ACC112 (cell line): ENCODE measurements around the gene ZNF232.
"Not testable (repeated sequence)": the region's sequence is repeated elsewhere in the genome, so short reads cannot be mapped to it uniquely, and the experiment has no call there.

Source experiments
- H2AFZ ChIP-seq: fragments of 200-600 bp; sonication (generic); one replicate; pipeline ENCODE4 v1.6.0; 2017; ENCODE audit warnings: antibody characterized with exemption, low read length; ENCODE audit not compliant: unreplicated experiment
- H3K27ac ChIP-seq: fragments of 200-600 bp; sonication (generic); 2 replicates; pipeline ENCODE4 v1.5.1; 2014; ENCODE audit warnings: low read depth, mild to moderate bottlenecking, antibody characterized with exemption, low read length, moderate library complexity
- H3K27me3 ChIP-seq: fragments of 200-600 bp; sonication (generic); 2 replicates; pipeline ENCODE4 v1.6.1; 2014; ENCODE audit warnings: mild to moderate bottlenecking, antibody characterized with exemption, low read length, moderate library complexity, mixed read lengths; ENCODE audit not compliant: insufficient read depth
- H3K36me3 ChIP-seq: fragments of 200-600 bp; sonication (generic); 2 replicates; pipeline ENCODE4 v1.6.1; 2016; ENCODE audit warnings: mild to moderate bottlenecking, antibody characterized with exemption, low read length, moderate library complexity, mixed read lengths; ENCODE audit not compliant: insufficient read depth
- H3K4me1 ChIP-seq: fragments of 200-600 bp; sonication (generic); one replicate; pipeline ENCODE4 v1.6.1; 2016; ENCODE audit warnings: low read length, mixed read lengths; ENCODE audit not compliant: insufficient read depth, unreplicated experiment, control insufficient read depth
- H3K4me3 ChIP-seq: fragments of 200-600 bp; sonication (generic); 2 replicates; pipeline ENCODE4 v1.5.1; 2014; ENCODE audit warnings: mild to moderate bottlenecking, low read depth, low read length
- H3K79me2 ChIP-seq: fragments of 200-600 bp; sonication (generic); one replicate; pipeline ENCODE4 v1.6.0; 2016; ENCODE audit warnings: low read length; ENCODE audit not compliant: control insufficient read depth, unreplicated experiment, insufficient read depth

ZNF232 gene

DNA sequence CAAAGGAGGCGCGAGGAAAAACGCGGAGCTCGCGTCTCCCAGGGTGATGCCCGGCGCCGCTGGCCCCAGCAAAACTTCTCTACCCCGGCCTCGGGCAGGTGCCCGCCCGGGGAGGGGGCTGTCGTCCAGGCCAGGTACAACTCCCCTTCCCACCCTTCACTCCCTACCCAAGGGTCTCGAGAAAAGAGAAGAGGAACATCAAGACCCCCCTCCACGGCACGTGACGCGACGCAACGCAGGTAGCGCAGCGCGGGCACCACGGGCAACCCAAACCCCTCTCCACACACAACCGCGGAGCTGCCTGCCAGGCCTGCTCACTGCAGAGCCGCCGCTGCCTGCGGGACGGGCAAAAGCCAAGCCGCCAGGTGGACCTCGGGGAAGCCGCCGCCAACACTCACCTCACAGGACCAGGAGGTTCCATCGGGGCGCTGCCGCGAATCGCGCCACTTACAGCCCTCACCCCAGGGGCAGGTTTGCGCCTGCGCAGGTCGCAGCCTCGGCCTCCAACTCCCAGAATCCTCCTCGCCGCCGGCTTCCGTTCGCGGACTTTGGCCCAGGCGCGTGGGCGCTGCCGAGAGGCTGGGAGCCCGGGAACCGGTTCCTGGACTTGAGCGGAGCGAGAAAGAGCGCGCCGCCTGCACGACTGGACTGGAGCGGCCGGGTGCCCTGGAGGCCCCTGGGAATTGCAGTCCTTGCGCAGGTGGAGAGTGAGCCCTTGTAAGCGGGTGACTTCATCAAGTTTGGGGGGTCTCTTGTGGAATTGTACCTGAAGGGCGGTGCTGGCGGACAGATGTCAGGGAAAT is at the start of gene ZNF232:
Gene ZNF232 (minus strand): TSS at position 477 of the 803 bp plus-strand sequence. CDS start 56 bp downstream, at position 421.
- peaks cover 5% of the 10 kb centered on the region for H3K4me1 ChIP-seq
- peak within 1 kb of the TSS; percentile 76 for H2AFZ ChIP-seq
- peaks cover 37% of the 10 kb centered on the region for H3K36me3 ChIP-seq
- peak within 1 kb of the TSS; percentile 92 for H3K4me3 ChIP-seq
- peaks cover 18% of the 10 kb centered on the region for H3K27me3 ChIP-seq
- H3K27ac ChIP-seq: peak within 1 kb of the TSS; percentile 35
- peaks cover 15% of the 10 kb centered on the region for H3K79me2 ChIP-seq

DNA sequence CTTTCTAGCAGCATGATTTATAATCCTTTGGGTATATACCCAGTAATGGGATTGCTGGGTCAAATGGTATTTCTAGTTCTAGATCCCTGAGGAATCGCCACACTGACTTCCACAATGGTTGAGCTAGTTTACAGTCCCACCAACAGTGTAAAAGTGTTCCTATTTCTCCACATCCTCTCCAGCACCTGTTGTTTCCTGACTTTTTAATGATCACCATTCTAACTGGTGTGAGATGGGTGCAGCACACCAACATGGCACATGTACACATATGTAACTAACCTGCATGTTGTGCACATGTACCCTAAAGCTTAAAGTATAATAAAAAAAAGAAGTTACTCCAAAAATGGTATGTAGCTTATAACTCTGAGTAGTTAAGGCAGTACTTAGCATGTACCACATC is 49.0 kb upstream of the ZNF232 start:
- H2AFZ ChIP-seq, H3K27ac ChIP-seq, H3K4me1 ChIP-seq, H3K79me2 ChIP-seq, H3K36me3 ChIP-seq, H3K4me3 ChIP-seq: not testable (repeated sequence)
- H3K27me3 ChIP-seq: peaks cover 33% of the 10 kb centered on the region

DNA sequence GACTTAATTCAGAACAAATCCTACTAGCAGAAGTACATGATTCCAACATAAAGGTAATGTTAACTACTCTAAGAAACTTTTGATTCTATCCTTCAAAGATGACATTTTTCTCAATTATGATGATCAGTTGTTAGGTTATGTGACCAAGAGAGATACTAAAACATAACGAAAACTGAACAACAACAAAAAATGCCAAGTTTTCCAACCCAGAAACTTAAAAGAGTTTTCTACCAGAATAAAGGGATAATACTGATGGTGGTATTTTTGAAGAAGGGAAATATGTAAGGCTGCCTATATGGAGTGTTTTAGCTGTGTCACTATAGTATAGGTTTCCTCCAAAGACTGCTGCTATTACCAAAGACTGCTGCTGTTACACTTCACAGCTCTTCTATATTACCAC is 34.4 kb upstream of the ZNF232 start:
- H3K4me1 ChIP-seq, H3K36me3 ChIP-seq, H3K4me3 ChIP-seq, H3K79me2 ChIP-seq, H2AFZ ChIP-seq, H3K27ac ChIP-seq: not testable (repeated sequence)
- peaks cover 30% of the 10 kb centered on the region for H3K27me3 ChIP-seq

DNA sequence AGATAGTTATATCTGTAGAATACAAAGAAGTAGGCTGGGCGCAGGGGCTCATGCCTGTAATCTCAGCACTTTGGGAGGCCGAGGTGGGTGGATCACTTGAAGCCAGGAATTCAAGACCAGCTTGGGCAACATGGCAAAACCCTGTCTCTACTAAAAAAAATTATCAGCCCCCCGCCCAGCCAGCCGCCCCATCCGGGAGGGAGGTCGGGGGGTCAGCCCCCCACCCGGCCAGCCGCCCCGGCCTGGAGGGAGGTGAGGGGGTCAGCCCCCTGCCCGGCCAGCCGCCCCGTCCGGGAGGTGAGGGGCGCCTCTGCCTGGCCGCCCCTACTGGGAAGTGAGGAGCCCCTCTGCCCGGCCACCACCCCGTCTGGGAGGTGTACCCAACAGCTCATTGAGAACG is 31.2 kb upstream of the ZNF232 start:
- H3K36me3 ChIP-seq: not testable (repeated sequence)

DNA sequence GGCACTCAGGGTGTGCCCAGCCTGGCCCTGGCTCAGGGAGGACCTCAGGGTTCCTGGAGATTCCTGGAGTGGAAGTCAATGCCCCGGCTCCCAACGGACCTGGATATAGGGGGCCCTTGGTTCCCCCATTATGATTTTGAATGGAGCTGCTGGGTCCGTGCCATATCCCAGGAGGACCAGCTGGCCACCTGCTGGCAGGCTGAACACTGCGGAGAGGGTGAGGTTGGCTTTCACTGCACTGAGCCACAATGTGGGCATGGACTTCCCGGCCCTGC is 27.7 kb upstream of the ZNF232 start:
- Histone ChIP-seq H3K4me1 (no peaks in the 10 kb centered on the region), H3K27me3 (peaks cover 3% of the 10 kb centered on the region), H2AFZ (no peak overlapping the region), H3K79me2 (no peaks in the 10 kb centered on the region), H3K36me3 (no peaks in the 10 kb centered on the region), H3K27ac (no peak overlapping the region), H3K4me3 (no peak overlapping the region)

More for the DNA sequence above, 31.2 kb upstream of the ZNF232 start:
- not testable (repeated sequence) for H3K79me2 ChIP-seq, H3K27ac ChIP-seq, H3K4me3 ChIP-seq, H2AFZ ChIP-seq, H3K4me1 ChIP-seq
- H3K27me3 ChIP-seq: peaks cover 26% of the 10 kb centered on the region

DNA sequence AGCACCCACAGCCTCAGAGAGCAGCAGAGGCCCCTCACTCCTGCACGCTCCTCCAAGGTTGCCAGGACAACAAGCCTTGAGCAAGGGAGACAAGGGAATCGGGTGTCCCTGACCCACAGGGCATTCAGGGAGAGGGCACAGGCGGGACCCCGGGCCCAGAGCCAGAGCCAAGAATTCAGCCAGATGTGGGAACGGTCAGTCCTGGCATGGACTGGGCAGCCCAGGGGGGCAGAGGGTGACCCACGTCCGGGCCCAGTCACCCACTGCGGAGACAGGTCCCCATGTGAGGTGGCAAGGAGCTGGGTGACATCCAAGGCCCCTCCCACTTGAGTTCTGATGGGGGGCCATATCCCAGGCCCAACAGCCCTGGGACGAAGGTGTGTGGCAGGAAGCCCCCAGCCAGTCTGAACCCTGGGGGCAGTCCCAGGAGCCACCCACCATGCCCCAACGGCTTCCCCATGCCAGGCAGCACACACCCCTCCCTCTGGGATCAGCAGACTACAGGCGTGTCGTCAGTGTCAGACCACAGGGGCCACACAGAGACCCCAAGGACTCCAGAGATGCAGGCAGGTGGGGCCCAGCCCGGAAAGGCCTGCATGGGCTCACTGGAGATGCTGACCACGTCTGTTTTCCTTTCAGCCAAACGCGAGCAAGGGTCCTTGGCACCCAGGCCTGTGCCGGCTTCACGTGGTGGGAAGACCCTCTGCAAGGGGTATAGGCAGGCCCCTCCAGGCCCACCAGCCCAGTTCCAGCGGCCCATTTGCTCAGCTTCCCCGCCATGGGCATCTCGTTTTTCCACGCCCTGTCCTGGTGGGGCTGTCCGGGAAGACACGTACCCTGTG is 27.2 kb upstream of the ZNF232 start:
- Histone ChIP-seq H3K4me1 (no peaks in the 10 kb centered on the region), H3K27me3 (no peaks in the 10 kb centered on the region), H3K27ac (no peak overlapping the region), H3K79me2 (no peaks in the 10 kb centered on the region), H2AFZ (no peak overlapping the region), H3K36me3 (no peaks in the 10 kb centered on the region), H3K4me3 (no peak overlapping the region)

DNA sequence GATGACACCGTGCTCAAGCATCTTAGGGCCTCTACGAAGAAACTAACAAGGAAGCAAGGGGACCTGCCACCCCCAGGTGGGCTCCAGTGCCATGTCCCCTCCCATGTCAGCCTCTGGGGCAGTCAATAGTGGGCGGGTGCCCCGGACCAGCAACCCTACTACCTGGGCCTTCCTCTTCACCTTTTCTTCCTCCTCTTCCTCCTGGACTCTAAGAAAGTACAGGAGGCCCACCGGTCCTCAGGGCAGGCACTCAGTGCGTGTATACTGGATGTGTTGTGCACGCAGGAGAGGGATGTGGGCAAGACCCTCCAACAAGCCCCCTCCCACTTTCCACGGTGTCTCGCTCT is 26.5 kb upstream of the ZNF232 start:
- H3K27ac ChIP-seq, H3K79me2 ChIP-seq, H3K4me1 ChIP-seq, H3K27me3 ChIP-seq, H3K4me3 ChIP-seq, H2AFZ ChIP-seq, H3K36me3 ChIP-seq: not testable (repeated sequence)

DNA sequence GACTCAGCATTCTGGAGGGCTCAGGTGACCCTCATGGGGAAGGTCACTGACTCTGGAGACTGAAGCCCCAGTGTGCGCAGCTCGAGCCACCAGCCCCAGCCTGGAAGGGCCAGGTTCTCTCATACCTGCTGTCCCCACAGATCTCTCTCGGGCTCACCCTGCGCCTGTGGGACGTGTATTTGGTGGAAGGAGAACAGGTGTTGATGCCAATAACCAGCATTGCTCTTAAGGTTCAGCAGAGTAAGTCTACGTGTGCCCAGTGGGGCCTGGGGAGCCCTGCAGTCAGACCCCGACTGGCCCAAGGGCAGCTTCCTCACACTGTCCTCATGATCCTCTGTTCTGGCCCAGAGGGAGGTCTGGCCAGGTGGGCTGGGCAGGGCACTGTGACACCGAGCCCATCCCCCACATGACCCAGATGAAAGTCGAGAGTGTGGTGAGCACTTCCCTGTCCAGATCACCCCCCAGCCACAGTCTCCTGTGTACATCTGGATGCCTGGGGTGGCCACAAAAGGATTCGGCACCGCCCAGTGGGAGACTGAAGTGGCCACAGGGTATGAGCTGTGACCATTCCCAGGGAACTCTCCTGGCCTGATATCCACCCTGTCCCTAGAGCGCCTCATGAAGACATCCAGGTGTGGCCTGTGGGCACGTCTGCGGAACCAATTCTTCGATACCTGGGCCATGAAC is 26.0 kb upstream of the ZNF232 start:
- H3K79me2 ChIP-seq, H3K4me3 ChIP-seq, H3K27me3 ChIP-seq, H3K4me1 ChIP-seq, H3K36me3 ChIP-seq, H3K27ac ChIP-seq, H2AFZ ChIP-seq: not testable (repeated sequence)

DNA sequence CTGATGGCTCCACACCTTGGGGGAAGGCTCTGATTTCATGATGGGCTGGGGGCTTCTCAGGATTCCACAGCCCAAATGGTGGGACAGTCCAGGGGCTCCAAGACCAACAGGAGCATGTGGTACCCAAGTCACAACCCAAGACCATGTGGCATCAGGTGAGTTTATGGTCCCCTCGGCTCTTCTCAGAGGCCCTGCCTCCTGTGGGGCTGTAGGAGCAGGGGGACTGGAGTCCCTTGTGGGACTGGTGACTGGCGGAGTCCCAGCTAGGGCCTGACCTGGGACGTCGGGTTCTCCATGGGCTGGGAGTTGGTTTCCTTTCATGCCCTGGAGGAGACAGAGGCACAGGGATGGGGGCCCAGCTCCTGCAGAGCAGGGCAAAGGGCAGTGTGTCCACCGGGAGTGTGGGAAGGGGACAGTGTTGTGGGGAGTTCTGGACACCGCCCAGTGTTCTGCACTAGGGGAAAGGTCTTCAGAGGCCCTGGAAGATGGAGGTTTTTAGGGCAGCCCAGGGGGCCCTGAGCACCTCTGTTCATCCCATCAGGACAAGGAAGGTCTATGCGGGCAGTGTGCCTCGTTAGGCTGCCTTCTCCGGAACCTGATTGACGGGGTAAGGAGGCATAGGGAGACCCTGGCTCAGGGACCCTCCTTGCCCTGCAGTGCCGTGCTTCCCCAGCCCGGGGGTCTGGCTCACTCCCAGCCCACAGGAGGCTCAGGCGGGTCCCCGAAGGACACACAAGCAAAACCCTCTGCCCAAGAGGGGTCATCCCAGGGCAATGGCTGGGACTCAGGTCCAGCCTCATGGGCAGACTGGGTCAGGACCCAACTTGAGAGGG is 25.1 kb upstream of the ZNF232 start:
- H3K4me1 ChIP-seq, H2AFZ ChIP-seq, H3K27me3 ChIP-seq: not testable (repeated sequence)

DNA sequence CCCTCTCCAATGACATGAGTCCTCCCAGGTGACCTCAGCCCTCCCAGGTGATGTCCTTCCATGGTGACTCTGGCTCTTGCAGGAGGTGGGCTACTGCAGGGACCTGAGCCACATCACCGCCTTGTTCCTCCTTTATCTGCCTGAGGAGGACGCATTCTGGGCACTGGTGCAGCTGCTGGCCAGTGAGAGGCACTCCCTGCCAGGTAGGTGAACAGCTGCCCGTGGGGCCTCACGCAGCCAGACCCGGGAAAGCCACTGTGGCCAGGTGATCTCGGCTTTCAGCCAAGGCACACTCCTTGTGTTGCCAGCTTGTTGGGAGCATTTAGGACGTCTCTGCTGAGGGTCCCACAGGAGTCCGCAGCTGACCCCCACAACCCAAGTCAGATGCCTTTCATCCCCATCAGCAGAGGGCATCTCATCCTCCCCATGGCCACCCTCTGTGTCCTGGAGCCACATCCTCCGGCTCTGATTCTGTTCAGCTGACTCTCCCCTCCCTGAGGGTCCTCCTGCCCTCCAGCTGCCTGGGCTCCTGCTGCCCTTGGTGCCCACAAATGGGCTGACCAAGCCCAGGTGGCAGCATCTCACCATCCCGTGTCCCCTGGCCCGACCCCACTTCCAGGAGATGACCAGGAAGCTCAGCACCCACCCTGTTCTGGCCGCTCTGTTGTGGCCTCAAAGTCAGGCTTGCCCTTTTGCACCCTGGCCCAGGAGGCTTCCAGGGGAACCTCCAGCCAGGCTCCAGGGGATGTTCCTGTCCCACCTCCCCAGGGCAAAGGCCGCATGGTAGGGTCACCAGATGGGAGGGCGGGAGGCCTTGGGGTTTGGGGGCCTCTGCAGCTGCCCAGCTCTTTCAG is 24.3 kb upstream of the ZNF232 start:
- H3K4me1 ChIP-seq: no peaks in the 10 kb centered on the region
- no peaks in the 10 kb centered on the region for H3K79me2 ChIP-seq
- H3K4me3 ChIP-seq: no peak overlapping the region
- H3K27me3 ChIP-seq: no peaks in the 10 kb centered on the region
- no peaks in the 10 kb centered on the region for H3K36me3 ChIP-seq
- H2AFZ ChIP-seq: no peak overlapping the region
- no peak overlapping the region for H3K27ac ChIP-seq

More for the DNA sequence above, 25.1 kb upstream of the ZNF232 start:
- H3K4me3 ChIP-seq, H3K36me3 ChIP-seq, H3K79me2 ChIP-seq, H3K27ac ChIP-seq: not testable (repeated sequence)
